HCT116 (cell line): Measurements from ENCODE around the gene ADGRD1. TPM values are rescaled to one million over a fixed set of nuclear protein-coding genes. Genes with fewer than 3 reads are reported as not detected.

Experiments
- ATAC-seq: fragments of 200-7000 bp; cut with Tn5 transposase; 2 replicates; pipeline ENCODE4 v1.9.1; 2020; ENCODE audit warnings: mild to moderate bottlenecking, moderate library complexity
- BruUV-seq: library from RNA; stranded (reverse); fragments of 400-500 nt; replicated peaks from 2 replicates; lab custom pipeline; 2021; lab: Mats Ljungman, UMichigan
- CTCF ChIA-PET: fragments of 300-600 bp; sonication (Branson Sonifier 250); formaldehyde crosslinking; loops from one replicate; lab custom pipeline; 2021; ENCODE audit warnings: antibody characterized with exemption; lab: Charles Lee
- POLR2A ChIA-PET: fragments of 300-600, 350-600 bp; sonication (Branson Sonifier 250); formaldehyde crosslinking; loops from one replicate; lab custom pipeline; 2021; ENCODE audit warnings: antibody characterized with exemption; lab: Charles Lee
- RAD21 ChIA-PET, 2 experiments: fragments of 300-600 bp; sonication (Branson Sonifier 250); formaldehyde crosslinking; loops; one replicate each; lab custom pipeline; 2023; ENCODE audit warnings: low total read pairs in 2 of 2; ENCODE audit not compliant: uncharacterized antibody in 2 of 2, unreplicated experiment in 2 of 2, low non-redundant PET in 1 of 2; lab: Charles Lee
- DNase-seq: peaks from one replicate; pipeline ENCODE4 v3.0.0-alpha.2; 2010; ENCODE audit warnings: low read depth, low spot score
- H2AFZ ChIP-seq: fragments of 200-600 bp; shearing (Covaris generic), sonication (generic); 2 replicates; pipeline ENCODE4 v1.6.1; 2017; ENCODE audit warnings: low read depth, mixed run types, mixed read lengths, antibody characterized with exemption, low read length; ENCODE audit not compliant: poor library complexity, severe bottlenecking
- H3K27ac ChIP-seq: 2 replicates; pipeline ENCODE4 v1.5.1; 2012; ENCODE audit warnings: low read depth, low read length
- H3K27me3 ChIP-seq: fragments of 200-600 bp; sonication (generic); 2 replicates; pipeline ENCODE4 v1.6.1; 2016; ENCODE audit warnings: mixed run types, low read length, mixed read lengths; ENCODE audit not compliant: insufficient read depth
- H3K36me3 ChIP-seq, 2 experiments: fragments of 200-500 bp in 1 of 2; fragments of 200-600 bp in 1 of 2; sonication (Bioruptor generic) in 1 of 2; sonication (generic) in 1 of 2; 2 replicates each; pipeline versions ENCODE4 v1.5.1 to v1.6.1; 2014 to 2016; ENCODE audit warnings: low read length in 2 of 2, inconsistent platforms in 1 of 2, mixed read lengths in 1 of 2, mixed run types in 1 of 2; ENCODE audit not compliant: insufficient read depth in 2 of 2, control insufficient read depth in 1 of 2
- H3K4me1 ChIP-seq, 2 experiments: fragments of 200-600 bp in 1 of 2; sonication (generic) in 1 of 2; 2 replicates each; pipeline versions ENCODE4 v1.5.1 to v1.6.1; 2012 to 2017; ENCODE audit warnings: low read length in 2 of 2, inconsistent platforms in 1 of 2, mild to moderate bottlenecking in 1 of 2, mixed read lengths in 1 of 2, mixed run types in 1 of 2, moderate library complexity in 1 of 2; ENCODE audit not compliant: insufficient read depth in 2 of 2, control insufficient read depth in 1 of 2
- H3K4me2 ChIP-seq: fragments of 200-600 bp; sonication (generic); 2 replicates; pipeline ENCODE4 v1.6.1; 2017; ENCODE audit warnings: mixed run types, low read length, mixed read lengths
- H3K4me3 ChIP-seq, 2 experiments: fragments of 200-600 bp in 1 of 2; sonication (generic) in 1 of 2; replicated peaks in 1 of 2; 2 replicates each; pipeline ENCODE4 v1.5.1; 2011 to 2016; ENCODE audit warnings: low read length in 2 of 2, control low read depth in 1 of 2, low read depth in 1 of 2, mild to moderate bottlenecking in 1 of 2, mixed read lengths in 1 of 2, mixed run types in 1 of 2
- H3K79me2 ChIP-seq: fragments of 200-600 bp; sonication (generic); 2 replicates; pipeline ENCODE4 v1.6.1; 2017; ENCODE audit warnings: mild to moderate bottlenecking, mixed run types, low read length, moderate library complexity, mixed read lengths; ENCODE audit not compliant: insufficient read depth
- H3K9ac ChIP-seq: fragments of 200-600 bp; sonication (generic); 2 replicates; pipeline ENCODE4 v1.6.1; 2016; ENCODE audit warnings: low read length, mixed read lengths
- H3K9me2 ChIP-seq: fragments of 200-600 bp; sonication (generic), shearing (Covaris generic); 2 replicates; pipeline ENCODE4 v1.6.1; 2017; ENCODE audit warnings: mixed run types, mild to moderate bottlenecking, moderate library complexity; ENCODE audit not compliant: insufficient read depth
- H3K9me3 ChIP-seq, 2 experiments: fragments of 200-500 bp in 1 of 2; fragments of 200-600 bp in 1 of 2; sonication (Bioruptor generic) in 1 of 2; sonication (generic) in 1 of 2; 2 replicates each; pipeline ENCODE4 v1.6.1; 2014 to 2017; ENCODE audit warnings: low read length in 2 of 2, mixed read lengths in 2 of 2, inconsistent platforms in 1 of 2, low read depth in 1 of 2, mild to moderate bottlenecking in 1 of 2, mixed run types in 1 of 2, moderate library complexity in 1 of 2; ENCODE audit not compliant: control insufficient read depth in 1 of 2, insufficient read depth in 1 of 2
- H4K20me1 ChIP-seq: fragments of 200-600 bp; sonication (generic), shearing (Covaris generic); 2 replicates; pipeline ENCODE4 v1.6.1; 2017; ENCODE audit warnings: mixed run types, mild to moderate bottlenecking, moderate library complexity; ENCODE audit not compliant: insufficient read depth
- EGR1 ChIP-seq: IDR thresholded peaks from 2 replicates; pipeline ENCODE4 v1.6.1; 2012; ENCODE audit warnings: low read depth
- EZH2 ChIP-seq: fragments of 200-600 bp; sonication (generic); IDR thresholded peaks from 2 replicates; pipeline ENCODE4 v1.6.1; 2017; ENCODE audit warnings: antibody characterized with exemption, mixed run types
- EZH2phosphoT487 ChIP-seq: fragments of 200-600 bp; IDR thresholded peaks from 2 replicates; pipeline ENCODE4 v1.6.1; 2018; ENCODE audit warnings: antibody characterized with exemption, borderline replicate concordance
- JUND ChIP-seq: IDR thresholded peaks from 2 replicates; pipeline ENCODE4 v1.6.1; 2012
- MAX ChIP-seq: IDR thresholded peaks from 2 replicates; pipeline ENCODE4 v1.6.1; 2012
- RAD21 ChIP-seq: IDR thresholded peaks from 2 replicates; pipeline ENCODE4 v1.6.1; 2012; ENCODE audit warnings: low read depth, mild to moderate bottlenecking
- REST ChIP-seq: IDR thresholded peaks from 2 replicates; pipeline ENCODE4 v1.6.1; 2012; ENCODE audit warnings: low read depth
- SIN3A ChIP-seq: IDR thresholded peaks from 2 replicates; pipeline ENCODE4 v1.6.1; 2012; ENCODE audit warnings: low read depth
- SP1 ChIP-seq: IDR thresholded peaks from 2 replicates; pipeline ENCODE4 v1.6.1; 2012; ENCODE audit warnings: low read depth
- SRF ChIP-seq: IDR thresholded peaks from 2 replicates; pipeline ENCODE4 v1.6.1; 2012; ENCODE audit warnings: low read depth
- YY1 ChIP-seq: IDR thresholded peaks from 2 replicates; pipeline ENCODE4 v1.6.1; 2011; ENCODE audit warnings: low read length, low read depth, moderate library complexity, mild to moderate bottlenecking; ENCODE audit not compliant: insufficient replicate concordance; ENCODE audit errors: extremely low read depth
- ZFX ChIP-seq: fragments of 450-650 bp; IDR thresholded peaks from 2 replicates; pipeline ENCODE4 v1.6.1; 2017
- ZNF274 ChIP-seq: fragments of 200-500 bp; sonication (Bioruptor generic); IDR thresholded peaks from 2 replicates; pipeline ENCODE4 v1.6.1; 2014; ENCODE audit warnings: mild to moderate bottlenecking, low read depth, low read length, inconsistent platforms
- intact Hi-C: fragments of 100-400 bp; cut with micrococcal nuclease; formaldehyde crosslinking; loops from 2 replicates; pipeline ENCODE4 v1.10.0; 2022
- total RNA-seq: library from RNA; stranded (reverse); gene quantifications from one replicate; pipeline ENCODE4 v1.2.1, GENCODE V29; 2021; ENCODE audit not compliant: unreplicated experiment
- TF ChIP-seq, protein P1 (sequence below): IDR thresholded peaks from 2 replicates; pipeline ENCODE4 v1.6.1; 2012
- TF ChIP-seq, protein P2 (sequence below), 3 experiments: fragments of 200-600 bp in 1 of 3; sonication (generic) in 1 of 3; IDR thresholded peaks in 2 of 3; conservative IDR thresholded peaks in 1 of 3; 2 replicates each; pipeline ENCODE4 v1.5.1; 2012 to 2017; ENCODE audit warnings: low read depth in 2 of 3, low read length in 2 of 3, antibody characterized with exemption in 1 of 3, borderline replicate concordance in 1 of 3, control low read depth in 1 of 3, mild to moderate bottlenecking in 1 of 3, mixed read lengths in 1 of 3, mixed run types in 1 of 3, moderate library complexity in 1 of 3; ENCODE audit not compliant: insufficient read depth in 1 of 3

The ADGRD1 gene
- total RNA-seq, 1 experiment from 2014 or later = 0.44 TPM

DNA sequence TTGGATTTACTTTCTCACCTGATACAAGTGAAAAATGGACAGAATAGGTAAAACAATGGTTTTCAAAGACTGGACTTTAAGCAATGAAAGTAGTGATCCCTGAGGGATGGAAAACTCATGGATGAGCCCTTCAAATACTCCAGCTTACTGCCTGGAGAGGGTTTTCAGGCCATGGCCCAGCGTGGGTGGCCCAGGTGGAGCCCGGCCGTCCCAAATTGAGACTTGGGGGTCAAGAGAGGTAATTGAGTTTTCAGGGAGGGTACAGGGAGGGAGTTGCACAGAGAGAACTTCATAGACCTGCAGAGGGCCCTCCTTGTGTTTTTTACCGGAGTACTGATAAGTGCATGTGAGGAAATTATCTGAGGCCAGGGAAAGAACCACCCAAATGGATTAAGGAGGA lies 44.6 kb upstream of the ADGRD1 start:
- no peaks in the 10 kb centered on the region for H3K27me3 ChIP-seq
- ChIA-PET CTCF (no interaction called here), POLR2A (no interaction called here), RAD21 (no interaction called here)
- H3K27ac ChIP-seq = no peak overlapping the region
- H3K36me3 ChIP-seq = no peaks in the 10 kb centered on the region
- TF ChIP-seq YY1 (no peak), ZNF274 (no peak), SP1 (no peak), REST (no peak), EGR1 (no peak), EZH2phosphoT487 (no peak), MAX (no peak), SIN3A (no peak), ZFX (no peak), JUND (no peak), RAD21 (no peak), EZH2 (no peak), SRF (no peak)
- TF ChIP-seq, protein P1, sequence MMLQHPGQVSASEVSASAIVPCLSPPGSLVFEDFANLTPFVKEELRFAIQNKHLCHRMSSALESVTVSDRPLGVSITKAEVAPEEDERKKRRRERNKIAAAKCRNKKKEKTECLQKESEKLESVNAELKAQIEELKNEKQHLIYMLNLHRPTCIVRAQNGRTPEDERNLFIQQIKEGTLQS = no peak
- TF ChIP-seq, protein P2, sequence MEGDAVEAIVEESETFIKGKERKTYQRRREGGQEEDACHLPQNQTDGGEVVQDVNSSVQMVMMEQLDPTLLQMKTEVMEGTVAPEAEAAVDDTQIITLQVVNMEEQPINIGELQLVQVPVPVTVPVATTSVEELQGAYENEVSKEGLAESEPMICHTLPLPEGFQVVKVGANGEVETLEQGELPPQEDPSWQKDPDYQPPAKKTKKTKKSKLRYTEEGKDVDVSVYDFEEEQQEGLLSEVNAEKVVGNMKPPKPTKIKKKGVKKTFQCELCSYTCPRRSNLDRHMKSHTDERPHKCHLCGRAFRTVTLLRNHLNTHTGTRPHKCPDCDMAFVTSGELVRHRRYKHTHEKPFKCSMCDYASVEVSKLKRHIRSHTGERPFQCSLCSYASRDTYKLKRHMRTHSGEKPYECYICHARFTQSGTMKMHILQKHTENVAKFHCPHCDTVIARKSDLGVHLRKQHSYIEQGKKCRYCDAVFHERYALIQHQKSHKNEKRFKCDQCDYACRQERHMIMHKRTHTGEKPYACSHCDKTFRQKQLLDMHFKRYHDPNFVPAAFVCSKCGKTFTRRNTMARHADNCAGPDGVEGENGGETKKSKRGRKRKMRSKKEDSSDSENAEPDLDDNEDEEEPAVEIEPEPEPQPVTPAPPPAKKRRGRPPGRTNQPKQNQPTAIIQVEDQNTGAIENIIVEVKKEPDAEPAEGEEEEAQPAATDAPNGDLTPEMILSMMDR (IDR thresholded peaks at IDR 0.05 in 2 of 3, conservative IDR thresholded peaks at IDR 0.05 in 1 of 3; ENCODE audit: borderline replicate concordance in 1 of 3, insufficient read depth in 1 of 3, low read depth in 2 of 3, low read length in 2 of 3) = no peak
- H3K4me2 ChIP-seq = no peak overlapping the region
- H3K9me3 ChIP-seq = peaks cover 9 to 13% of the 10 kb centered on the region in 2 experiments; a peak in 2 of 4 replicates
- no TSS peak for BruUV-seq
- no peak overlapping the region for H3K4me3 ChIP-seq
- no peak overlapping the region for H2AFZ ChIP-seq
- DNase-seq (no peak), ATAC-seq (no peak)
- H3K79me2 ChIP-seq = no peaks in the 10 kb centered on the region
- H4K20me1 ChIP-seq = no peaks in the 10 kb centered on the region
- H3K4me1 ChIP-seq = no peaks in the 10 kb centered on the region
- intact Hi-C loops = no loop called here
- H3K9me2 ChIP-seq = no peaks in the 10 kb centered on the region
- H3K9ac ChIP-seq = no peak overlapping the region
